Stimulated activated CD4-positive, alpha-beta T cell treated with anti-CD3 and anti-CD28 coated beads, Interleukin-1b, Interleukin-23, amount 100 ng/mL, for 1 hour (primary cell): Measurements from ENCODE around the gene GPR146.

Experiments
- DNase-seq, 2 donors: peaks; one replicate each; pipeline ENCODE4 v3.0.0-alpha.2; 2020; ENCODE audit warnings: low read depth in 2 of 2

GPR146 gene

DNA sequence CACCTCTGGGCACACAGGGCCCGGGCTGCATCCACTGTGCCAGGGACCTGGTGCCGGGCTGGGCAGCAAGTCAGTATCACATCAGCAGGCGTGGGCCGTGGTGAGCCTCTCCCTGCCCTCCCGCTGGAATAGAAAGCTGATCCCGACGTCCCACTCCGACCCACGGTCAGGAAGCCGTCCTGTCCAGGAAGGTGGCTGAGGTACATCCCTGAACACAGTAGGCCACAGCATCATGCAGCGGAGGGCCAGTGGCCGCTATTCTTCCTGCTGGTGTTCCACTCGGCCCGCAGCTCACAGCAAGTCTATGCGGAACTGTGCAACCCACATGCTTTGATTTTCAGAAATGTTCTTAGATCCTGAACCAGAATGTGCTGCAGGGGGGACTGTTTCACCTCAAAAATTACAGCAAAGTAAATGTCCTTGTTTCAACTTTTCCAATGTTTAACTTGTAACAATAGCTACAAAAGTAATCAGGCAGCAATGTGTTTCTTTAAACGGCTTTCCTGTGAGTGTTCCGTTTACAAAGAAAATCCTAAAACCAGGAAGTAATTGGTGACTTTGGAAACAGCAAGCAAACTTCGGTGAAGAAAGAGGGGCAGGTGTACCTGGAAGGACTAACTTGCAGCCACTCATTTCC, 676 bp upstream of the GPR146 start:
- DNase-seq, result no peak

DNA sequence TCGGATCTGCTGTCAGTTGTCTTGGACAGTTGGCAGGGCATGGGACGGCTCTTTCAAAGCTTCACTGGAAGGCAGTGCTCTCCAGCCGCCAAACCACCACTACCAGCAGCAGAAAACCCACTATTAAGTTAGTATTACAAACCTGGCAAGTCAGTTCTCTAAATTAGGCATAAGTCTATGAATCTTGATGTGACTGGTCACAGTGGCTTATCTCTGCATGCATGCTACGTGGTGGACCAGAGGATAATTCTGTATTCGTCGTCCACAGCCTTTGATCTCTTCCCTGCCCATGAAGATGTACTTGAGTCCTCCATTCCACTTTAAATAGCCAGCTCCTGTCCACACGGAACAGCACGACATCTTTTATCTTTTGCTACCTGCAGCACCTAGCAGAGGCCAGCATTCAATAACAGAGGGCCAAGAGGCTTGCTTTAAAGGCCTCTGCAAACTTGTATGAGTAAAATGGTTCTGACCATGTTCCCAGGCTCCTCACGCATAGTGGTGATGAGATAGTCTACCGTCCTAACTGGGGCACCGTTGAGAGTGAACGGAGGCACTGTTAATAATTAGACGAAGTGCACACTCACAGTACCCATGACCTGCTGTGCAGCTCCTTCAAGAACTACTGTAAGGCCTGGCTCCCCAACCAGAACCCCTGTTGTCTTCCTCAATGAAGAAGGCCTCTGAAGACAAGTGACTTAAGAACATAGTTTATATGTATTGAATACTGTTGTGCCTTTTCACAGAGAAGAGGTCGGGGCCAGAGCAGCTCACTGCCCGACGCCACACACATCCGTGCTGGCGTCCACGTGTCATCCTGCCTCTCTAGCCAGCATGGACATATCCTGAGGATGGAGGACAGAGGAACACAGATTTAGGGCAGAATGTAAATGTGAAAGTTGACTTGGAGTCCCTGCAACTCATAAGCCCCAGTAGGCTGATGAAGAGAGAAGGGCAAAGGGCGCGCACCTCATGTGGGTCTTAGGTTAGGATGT, 1.0 kb downstream of the GPR146 start:
- no peak for DNase-seq

DNA sequence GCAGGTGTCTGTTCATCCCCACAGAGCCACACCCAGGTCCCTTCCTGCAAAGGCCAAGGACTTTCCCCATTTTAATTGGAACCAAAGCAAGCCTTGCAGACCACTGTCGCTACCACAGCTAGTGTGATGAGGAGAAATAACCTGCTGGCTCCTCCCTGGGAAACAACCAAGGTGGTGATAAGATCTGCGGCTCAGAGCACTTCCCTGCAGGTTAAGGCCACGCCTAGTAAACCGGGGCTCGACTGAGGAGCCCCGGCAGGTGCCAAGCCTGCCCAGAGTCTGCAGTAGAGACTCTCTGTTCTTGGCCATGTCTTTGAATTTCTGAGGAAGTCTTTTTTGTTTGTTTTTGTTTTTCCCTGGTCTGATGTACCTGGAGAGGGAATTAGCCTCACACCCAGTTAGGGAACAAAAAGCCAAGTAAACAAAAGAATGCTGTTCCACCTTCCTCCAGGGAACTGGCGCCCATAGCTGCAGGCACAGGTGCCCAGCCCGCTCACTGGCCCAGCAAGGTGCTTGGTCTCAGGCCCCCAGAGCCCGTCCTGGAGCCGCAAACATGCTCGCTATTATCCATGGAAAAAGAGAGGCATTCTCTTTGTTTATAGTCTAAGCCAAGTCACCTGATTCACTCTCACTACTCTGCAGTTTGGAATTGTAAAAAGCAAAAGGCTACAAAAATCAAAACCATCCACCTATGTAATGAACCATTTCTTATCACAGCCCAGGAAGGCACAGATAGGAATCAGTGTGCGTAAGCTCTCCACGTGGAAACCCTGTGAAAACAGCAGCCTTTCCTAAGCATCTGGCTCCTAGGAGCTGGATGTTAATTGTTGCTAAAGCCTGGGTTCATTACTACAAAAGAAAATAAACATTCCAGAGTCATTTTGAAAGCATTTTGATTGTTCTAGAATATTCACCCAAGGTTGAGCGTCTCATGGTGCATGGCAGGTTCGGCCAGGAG, 2.7 kb downstream of the GPR146 start:
- DNase-seq, result no peak

DNA sequence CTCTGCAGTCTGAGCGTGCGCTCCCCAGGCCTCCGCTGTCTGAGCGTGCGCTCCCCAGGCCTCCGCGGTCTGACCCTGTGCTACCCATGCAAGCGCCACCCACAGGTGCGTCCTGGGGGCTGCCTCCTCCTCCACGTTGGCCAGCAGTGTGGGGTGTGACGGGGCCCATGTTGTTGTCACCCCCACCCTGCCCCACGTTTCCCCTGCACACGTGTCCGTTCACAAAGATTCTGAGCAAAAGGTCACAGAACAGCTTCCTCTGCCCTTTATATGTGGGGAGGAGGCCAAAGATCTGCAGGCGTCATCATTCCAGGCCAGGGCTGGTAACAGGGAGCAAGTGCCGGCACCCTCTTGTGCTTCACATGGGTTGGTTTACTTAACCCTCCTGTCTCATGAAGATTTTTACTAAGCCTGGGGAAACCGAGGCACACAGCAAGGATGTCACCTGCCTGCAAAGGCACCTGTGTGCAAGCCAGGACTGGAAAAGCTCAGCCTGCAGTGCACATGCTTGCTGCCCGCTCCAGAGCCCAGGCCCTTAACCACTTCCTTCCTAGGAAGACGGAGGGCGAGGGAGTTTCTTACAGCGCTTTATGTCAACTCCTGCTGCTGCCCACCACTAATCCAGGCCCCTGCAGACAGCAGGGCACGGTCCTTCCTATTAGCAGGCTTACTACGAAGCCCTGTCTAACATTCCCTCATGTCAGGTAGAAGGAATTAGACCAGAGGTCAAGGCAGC, 4.8 kb downstream of the GPR146 start:
- no peak for DNase-seq

DNA sequence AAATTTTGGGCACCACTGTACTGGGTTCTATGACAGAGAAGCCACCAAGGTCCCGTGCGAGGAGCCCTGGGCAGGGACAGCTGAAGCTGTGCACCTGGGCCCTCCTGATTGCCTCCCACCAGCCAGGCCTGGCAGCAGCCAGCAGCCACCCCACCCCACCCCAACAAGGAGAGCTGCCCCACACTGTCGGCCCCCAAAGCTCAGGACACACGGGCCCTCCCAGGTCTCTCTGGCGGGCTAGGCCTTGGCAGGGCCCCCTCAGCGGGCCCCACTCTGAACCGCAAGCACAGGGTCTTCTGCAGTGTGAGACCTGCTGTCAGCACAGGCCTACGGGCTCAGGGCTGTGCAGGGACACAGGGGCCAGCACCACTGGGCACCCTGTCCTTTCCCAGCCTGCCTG, 5.5 kb downstream of the GPR146 start:
- DNase-seq, result no peak

DNA sequence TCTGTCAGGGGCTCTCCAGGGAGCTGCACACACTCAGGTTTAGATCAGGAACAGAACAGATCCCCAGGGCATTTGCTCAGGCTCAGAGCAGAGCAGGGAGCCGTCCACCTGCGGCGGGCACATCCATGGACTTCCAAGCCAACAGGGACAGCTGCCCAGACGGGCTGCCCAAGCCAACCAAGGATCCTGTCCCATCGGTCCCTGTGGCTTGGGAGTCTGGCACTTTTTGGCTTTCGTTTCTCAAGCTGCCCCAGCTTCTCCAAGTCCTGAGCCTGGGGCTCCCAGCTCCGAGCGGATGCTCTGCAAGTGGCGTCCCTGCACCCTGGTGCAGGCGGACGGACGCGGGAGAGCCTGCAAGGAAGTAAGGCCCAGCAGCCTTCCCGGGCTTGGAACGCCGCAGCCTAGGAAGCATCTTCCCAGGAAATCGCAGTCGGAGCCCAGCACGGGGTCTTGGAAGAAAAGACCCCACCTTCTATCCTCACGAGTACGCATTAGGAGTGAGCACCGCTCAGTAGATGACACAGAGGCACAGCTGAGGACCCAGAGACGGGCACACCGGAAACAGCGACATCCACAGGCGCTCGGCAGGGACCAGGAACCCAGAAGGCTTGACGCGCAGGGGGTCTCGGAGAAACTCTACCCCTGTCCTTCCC, 6.0 kb downstream of the GPR146 start:
- no peak for DNase-seq

DNA sequence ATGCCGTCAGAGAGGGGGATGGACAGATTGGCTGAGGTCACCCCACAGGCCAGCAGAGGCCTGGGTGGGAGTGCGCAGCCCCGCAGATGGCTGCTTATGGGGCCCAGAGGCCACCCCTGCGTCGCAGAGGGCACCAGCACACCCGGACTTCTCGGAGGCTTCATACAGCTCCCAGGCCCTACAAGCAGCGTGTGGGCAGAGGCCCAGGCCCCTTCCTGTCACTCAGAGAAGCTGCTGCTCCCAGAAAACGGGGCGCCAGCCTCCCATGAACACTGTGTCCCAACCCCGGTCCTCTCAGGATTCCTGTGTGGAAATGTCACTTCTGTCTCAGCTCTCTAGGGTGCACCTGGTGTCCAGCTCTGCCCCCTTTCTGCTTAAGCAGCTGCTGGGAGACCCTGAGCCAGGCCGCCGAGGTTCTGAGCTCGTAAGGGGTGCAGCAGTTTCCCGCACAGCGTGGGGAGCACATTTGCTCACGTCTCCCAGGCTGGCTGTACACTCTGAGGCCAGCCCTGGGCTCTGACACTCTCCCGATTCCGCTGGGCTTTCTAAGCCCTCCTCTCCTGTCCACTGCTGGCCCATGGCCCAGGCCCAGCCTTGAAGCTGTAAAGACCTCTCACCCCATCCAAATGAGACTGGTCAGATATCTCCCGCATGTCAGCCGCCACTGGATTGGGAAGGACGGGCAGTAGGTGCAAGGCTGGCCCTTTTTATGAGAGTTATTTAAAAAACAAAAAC, 6.8 kb downstream of the GPR146 start:
- no peak for DNase-seq

DNA sequence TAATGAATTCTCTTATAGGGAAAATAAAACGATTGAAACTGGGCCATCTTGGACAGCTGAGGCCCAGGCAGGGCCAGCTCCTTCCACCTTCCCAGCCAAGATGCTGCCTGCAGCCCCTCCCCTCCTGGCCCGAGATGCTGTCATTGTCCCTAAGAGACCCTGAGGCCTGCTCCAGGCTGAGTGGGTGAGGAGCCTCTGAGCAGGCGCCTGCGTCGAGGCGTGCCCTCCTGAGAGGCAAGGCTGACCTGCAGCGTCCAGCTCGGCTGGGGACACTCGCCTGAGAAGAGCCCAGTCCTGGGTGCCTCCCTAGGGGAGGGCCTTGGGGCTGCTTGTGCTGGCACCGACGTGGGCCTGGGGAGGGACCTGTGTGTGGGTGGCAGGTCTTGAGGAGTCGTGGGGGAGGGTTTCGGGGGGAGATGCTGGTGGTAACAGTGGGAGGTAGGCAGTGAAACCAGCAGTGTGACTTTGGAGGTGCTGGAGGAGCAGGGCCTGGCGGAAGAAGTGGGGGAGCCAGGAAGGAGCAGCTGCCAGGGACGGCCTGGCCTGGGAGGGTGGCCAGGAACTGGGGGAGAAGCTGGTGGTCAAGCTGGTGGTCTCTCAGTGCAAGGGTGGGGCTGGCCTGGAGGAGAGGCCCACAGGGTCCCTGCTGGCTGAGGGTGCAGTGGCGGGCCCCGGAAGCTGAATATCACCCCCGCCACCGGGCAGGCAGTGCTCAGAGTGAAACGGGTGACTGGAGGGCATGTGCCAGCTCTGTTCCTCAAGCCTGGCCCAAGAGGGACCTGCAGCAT, 7.9 kb downstream of the GPR146 start:
- DNase-seq, result no peak

DNA sequence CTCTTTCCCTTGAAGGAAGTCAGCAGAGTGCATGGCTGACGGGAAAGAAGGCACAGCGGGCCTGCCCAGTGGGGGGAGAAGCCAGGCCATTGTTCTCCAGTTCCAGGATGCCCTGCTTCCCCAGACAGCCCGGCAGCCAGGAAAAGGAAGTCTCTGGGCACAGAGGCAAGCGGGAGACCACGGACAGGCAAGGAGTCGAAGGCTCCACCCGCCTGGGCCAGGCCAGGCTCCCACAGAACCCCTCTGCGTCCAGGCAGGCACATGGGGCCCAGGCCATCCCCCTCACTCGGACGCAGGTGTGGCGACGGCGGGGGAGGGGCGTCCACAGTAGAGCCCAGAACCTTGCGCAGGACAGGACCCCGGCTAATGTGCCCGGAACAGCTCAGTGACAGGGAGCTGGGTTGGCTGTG, 8.7 kb downstream of the GPR146 start:
- DNase-seq, result no peak

DNA sequence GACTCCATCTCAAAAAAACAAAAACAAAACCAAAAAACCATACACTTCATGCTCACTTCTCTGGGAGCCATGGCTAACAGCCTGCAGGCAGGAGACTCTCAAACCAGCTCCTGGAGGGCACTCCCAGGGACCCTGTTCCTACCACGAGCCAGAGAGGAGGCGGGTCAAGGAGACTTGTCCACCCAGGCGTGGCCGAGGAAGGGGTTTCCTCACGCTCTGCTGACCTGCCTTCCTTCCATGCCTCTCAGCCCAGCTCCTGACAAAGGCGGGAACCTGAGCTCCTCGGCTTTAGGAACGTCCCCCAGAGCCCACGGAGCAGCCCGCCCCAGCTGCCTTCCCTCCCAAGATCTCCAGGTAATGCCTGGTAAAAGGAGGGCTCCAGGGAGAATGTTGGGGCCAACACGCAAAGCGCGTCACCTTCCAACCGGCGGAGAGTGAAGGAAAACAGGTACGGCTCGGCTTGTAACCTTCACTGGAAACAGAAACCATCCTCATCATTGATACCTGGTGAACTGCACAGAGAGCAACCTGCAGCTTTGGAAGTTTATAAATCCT, 9.5 kb downstream of the GPR146 start:
- no peak for DNase-seq

DNA sequence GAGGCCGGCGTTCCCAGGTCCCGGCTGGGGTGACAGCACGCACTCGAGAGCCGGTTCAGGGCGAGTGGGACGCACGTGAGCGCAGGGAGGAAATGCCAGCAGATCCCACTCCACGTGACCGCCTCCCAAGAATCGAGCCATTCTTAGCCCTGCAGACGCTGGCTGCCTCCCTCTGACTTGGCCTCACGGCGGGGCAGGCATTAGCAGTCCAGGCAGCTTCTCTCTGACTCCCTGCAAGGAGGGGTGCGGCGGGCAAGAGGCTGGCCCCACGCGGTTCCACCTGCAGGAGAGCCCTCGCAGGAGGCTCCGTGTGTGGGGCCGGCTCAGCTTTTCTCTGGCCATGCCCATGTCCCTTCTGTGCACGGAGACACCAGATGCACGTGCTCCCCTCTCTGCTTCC, 10.1 kb downstream of the GPR146 start:
- no peak for DNase-seq

DNA sequence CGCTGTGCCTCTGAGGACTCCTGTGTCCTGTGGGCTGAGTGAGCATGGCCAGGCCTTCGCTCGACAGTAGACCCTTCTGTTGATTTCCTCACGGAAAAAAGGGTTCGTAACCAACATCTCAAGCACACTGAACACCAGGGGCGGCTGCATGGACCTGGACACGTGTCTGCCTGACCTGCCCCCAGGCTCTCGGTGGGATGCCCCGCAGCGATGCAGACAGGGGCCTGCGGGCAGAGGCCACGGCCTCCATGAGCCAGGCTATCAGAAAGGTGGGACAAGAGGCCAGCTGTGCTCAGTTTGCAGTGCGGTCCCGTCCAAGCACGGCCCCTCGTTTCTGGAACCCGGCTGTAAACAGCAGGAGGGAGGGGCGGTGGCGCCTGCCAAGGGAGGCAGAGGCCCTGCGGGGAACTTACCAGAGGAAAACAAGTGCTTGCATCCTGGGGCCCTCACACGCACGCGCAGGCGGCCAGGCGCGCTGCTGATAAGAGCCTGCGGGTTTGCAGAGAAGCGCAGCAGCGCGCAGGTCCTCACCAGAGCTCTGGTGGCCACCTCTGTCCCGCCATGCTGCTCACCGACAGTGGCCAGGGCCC, 10.6 kb downstream of the GPR146 start:
- DNase-seq, result peak in 1 of 2 donors; percentile 23

DNA sequence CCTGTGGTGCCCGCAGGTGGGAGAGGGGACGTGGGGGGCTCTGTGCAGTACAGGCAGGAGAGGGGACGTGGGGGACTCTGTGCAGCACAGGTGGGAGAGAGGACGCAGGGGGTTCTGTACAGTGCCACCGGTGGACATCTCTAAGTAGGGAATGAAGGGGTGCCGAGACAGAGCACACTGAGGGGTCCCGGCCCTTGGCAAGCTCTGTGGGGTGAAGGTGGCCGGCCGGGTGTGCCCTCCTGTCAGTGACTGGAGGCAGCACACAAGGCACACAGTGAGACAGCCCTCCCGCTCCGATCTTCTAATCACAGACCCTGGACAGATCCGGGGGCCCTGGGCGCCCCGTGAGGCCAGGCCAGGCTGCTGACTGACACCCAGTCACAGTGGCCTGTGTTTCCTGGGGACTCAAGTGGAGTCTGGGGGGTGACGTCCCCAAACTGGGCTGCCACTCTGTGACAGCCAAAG, 11.2 kb downstream of the GPR146 start:
- DNase-seq, result no peak

DNA sequence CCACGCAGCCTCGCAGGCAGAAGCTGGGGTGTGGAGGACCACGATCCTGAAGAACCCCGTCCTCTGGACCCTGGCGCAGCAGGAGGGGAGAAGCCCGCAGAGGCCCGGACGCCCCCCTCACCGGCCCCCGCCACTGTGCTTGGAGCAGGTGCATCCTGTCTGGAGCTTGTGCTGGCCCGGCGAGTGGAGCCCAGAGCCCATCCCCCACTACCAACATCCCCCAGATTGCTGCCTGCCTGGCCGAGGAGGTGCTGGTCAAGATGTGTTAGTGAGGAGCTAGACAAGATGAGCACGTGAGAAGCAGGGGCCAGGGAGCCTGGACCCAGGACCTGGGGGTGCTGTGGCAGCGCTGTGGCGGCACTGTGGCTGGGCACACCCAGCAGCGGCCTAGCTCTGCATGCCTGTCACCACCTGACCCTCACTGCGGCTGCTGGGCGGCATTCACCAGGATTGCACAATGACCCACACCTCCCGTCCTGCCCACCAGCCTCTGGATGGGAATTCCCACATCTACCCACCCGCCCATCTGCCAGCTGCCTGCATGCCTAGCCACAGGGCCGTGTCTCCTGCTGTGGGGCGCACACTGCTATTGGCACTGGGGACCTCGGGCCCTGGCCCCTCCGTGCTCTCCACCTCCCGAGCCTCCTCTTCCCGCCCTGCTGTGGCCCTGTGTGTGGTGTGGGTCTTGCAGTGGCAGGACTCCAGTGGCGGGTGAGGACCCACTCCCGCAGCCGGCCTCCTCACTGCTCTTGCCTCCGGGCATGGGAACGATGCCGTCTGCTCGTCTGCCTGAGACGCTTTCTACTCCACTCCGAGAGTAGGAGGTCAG, 11.8 kb downstream of the GPR146 start:
- no peak for DNase-seq

DNA sequence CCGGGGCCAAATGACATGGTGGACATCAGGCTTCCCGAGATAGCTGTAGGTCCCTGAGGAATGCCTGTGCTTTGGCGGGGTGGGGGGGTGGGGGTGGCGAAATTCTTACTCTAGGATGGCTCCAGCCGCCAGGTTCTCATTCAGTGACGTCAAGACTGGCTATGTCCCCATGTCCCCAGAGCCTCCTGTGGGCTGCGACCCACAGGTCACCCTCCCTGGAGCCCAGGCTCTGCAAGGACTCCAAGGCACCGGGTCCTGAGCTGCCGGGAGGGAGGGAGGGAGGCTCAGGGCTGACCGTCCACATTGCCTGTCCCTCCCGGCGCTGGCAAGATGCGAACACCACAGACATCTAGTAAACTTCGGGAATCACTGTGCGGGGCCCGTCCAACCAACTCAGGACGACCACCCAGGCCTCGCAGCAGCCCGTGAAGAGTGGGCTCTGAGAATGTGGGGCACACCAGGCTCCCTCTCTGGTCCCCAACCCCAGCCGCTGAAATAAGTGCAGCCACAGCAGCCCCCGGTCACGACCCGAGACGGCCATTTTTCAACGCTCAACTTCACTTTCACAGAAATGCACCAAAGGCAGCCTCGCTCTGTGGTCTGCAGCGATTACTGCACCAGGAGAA, 12.6 kb downstream of the GPR146 start:
- DNase-seq, result no peak

DNA sequence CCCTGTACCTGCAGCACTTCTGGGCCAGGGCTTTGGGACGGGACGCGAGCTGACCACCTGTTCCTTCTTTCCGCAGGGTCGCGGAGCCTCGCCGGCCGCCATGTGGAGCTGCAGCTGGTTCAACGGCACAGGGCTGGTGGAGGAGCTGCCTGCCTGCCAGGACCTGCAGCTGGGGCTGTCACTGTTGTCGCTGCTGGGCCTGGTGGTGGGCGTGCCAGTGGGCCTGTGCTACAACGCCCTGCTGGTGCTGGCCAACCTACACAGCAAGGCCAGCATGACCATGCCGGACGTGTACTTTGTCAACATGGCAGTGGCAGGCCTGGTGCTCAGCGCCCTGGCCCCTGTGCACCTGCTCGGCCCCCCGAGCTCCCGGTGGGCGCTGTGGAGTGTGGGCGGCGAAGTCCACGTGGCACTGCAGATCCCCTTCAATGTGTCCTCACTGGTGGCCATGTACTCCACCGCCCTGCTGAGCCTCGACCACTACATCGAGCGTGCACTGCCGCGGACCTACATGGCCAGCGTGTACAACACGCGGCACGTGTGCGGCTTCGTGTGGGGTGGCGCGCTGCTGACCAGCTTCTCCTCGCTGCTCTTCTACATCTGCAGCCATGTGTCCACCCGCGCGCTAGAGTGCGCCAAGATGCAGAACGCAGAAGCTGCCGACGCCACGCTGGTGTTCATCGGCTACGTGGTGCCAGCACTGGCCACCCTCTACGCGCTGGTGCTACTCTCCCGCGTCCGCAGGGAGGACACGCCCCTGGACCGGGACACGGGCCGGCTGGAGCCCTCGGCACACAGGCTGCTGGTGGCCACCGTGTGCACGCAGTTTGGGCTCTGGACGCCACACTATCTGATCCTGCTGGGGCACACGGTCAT, 13.3 kb downstream of the GPR146 start:
- no peak for DNase-seq
